Esophagus muscularis mucosa (tissue), 4 donors: ENCODE data around the gene GFI1B.

Experiments used
- EP300 ChIP-seq: sonication (generic); formaldehyde crosslinking; IDR thresholded peaks from one replicate; pipeline ENCODE4 v1.6.1; 2017; ENCODE audit warnings: antibody characterized with exemption
- POLR2AphosphoS5 ChIP-seq, 2 donors: sonication (generic); formaldehyde crosslinking; IDR thresholded peaks; one replicate each; pipeline ENCODE4 v1.6.1; 2017; ENCODE audit warnings: antibody characterized with exemption in 2 of 2
- TF ChIP-seq, protein P1 (sequence below), 3 experiments: fragments of 200-600 bp in 2 of 3; fragments of 450-650 bp in 1 of 3; sonication (generic) in 2 of 3; IDR thresholded peaks; one replicate each; pipeline ENCODE4 v1.5.1; 2017 to 2019; ENCODE audit warnings: antibody characterized with exemption in 3 of 3, mild to moderate bottlenecking in 2 of 3, moderate library complexity in 1 of 3

DNA sequence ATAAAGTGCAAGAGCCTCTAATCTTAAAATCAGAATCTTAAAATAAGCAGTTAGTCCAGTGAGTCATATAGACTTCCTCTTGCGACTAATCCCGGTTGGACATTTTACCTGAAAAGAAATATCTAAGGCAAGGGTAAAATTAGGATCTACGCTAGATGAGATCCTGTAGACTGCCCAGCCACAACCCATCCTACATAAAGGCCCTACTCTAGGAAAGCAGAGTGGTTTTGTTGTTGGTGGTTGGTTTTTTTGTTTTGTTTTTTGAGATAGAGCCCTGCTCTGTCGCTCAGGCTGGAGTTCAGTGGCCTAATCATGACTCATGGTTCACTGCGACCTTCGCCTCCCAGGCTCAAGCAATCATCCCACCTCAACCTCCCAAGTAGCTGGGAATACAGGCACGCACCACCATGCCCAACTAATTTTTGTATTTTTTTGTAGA is 41.0 kb upstream of the GFI1B start:
- TF ChIP-seq, protein P1, sequence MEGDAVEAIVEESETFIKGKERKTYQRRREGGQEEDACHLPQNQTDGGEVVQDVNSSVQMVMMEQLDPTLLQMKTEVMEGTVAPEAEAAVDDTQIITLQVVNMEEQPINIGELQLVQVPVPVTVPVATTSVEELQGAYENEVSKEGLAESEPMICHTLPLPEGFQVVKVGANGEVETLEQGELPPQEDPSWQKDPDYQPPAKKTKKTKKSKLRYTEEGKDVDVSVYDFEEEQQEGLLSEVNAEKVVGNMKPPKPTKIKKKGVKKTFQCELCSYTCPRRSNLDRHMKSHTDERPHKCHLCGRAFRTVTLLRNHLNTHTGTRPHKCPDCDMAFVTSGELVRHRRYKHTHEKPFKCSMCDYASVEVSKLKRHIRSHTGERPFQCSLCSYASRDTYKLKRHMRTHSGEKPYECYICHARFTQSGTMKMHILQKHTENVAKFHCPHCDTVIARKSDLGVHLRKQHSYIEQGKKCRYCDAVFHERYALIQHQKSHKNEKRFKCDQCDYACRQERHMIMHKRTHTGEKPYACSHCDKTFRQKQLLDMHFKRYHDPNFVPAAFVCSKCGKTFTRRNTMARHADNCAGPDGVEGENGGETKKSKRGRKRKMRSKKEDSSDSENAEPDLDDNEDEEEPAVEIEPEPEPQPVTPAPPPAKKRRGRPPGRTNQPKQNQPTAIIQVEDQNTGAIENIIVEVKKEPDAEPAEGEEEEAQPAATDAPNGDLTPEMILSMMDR (IDR thresholded peaks at IDR 0.05): no peak
- TF ChIP-seq POLR2AphosphoS5 (IDR thresholded peaks at IDR 0.05) (no peak), EP300 (no peak)
